A549 (cell line): ENCODE measurements around the gene HSPA2.

ENCODE experiments used
- CTCF ChIP-seq: fragments of >200 bp; sonication (Bioruptor Twin); formaldehyde crosslinking; IDR thresholded peaks from 3 replicates; pipeline ENCODE4 v1.5.1; 2016
- E2F6 ChIP-seq: IDR thresholded peaks from 2 replicates; pipeline ENCODE4 v1.6.1; 2012; ENCODE audit warnings: low read depth, borderline replicate concordance
- GATA3 ChIP-seq: IDR thresholded peaks from 2 replicates; pipeline ENCODE4 v1.6.1; 2012; ENCODE audit warnings: borderline replicate concordance
- MAZ ChIP-seq: fragments of 150-350 bp; IDR thresholded peaks from 2 replicates; pipeline ENCODE4 v1.6.1; 2014; ENCODE audit warnings: antibody characterized with exemption, low read depth, low read length, borderline replicate concordance
- POLR2A ChIP-seq: IDR thresholded peaks from 2 replicates; pipeline ENCODE4 v1.6.1; 2012; ENCODE audit warnings: mild to moderate bottlenecking, low read length
- RAD21 ChIP-seq, 2 experiments: fragments of >200 bp in 1 of 2; sonication (Bioruptor Twin) in 1 of 2; formaldehyde crosslinking in 1 of 2; IDR thresholded peaks in 1 of 2; conservative IDR thresholded peaks in 1 of 2; 2 replicates in 1 of 2; 3 replicates in 1 of 2; pipeline ENCODE4 v1.6.1; 2012 to 2018; ENCODE audit warnings: inconsistent platforms in 1 of 2
- REST ChIP-seq: fragments of 200-600 bp; sonication (generic); IDR thresholded peaks from 2 replicates; pipeline ENCODE4 v1.6.1; 2016; ENCODE audit warnings: antibody characterized with exemption, mild to moderate bottlenecking, moderate library complexity
- ZC3H11A ChIP-seq: fragments of 450-650 bp; IDR thresholded peaks from 2 replicates; pipeline ENCODE4 v1.6.1; 2014; ENCODE audit warnings: antibody characterized with exemption, mild to moderate bottlenecking

GRCh38 chr14:64544607-64545312 lies 4.2 kb downstream of the HSPA2 start:
- TF ChIP-seq ZC3H11A, result no peak
- no peak for TF ChIP-seq POLR2A
- TF ChIP-seq CTCF, result no peak
- no peak for TF ChIP-seq GATA3
- no peak for TF ChIP-seq MAZ
- no peak for TF ChIP-seq REST
- no peak for TF ChIP-seq RAD21 (conservative IDR thresholded peaks at IDR 0.05 in 1 of 2, IDR thresholded peaks at IDR 0.05 in 1 of 2)
- no peak for TF ChIP-seq E2F6
